ENCODE data around the gene MTURN.

MTURN gene

GRCh38 chr7:30115709-30116297 lies 19.0 kb upstream of the MTURN start:
- no peak overlapping the region for H3K4me3 ChIP-seq (ENCODE audit: low read depth, low read length)
- no peak for TF ChIP-seq CTCF (IDR thresholded peaks at IDR 0.05; ENCODE audit: borderline replicate concordance, insufficient read depth, low read depth, low read length)

- no peak for TF ChIP-seq CTCF (IDR thresholded peaks at IDR 0.05; ENCODE audit: borderline replicate concordance, insufficient read depth, low read depth, low read length)
- H3K4me3 ChIP-seq (ENCODE audit: low read depth, low read length): no peak overlapping the region
Observed at GRCh38 chr7:30116771-30117170, 18.0 kb upstream of the MTURN start.

GRCh38 chr7:30117896-30118295 lies 16.9 kb upstream of the MTURN start:
- TF ChIP-seq CTCF (IDR thresholded peaks at IDR 0.05; ENCODE audit: borderline replicate concordance, insufficient read depth, low read depth, low read length): no peak
- no peak overlapping the region for H3K4me3 ChIP-seq (ENCODE audit: low read depth, low read length)

GRCh38 chr7:30119890-30120577 lies 14.8 kb upstream of the MTURN start:
- TF ChIP-seq CTCF (IDR thresholded peaks at IDR 0.05; ENCODE audit: borderline replicate concordance, insufficient read depth, low read depth, low read length): no peak
- no peak overlapping the region for H3K4me3 ChIP-seq (ENCODE audit: low read depth, low read length)

GRCh38 chr7:30133736-30134610 lies 813 bp upstream of the MTURN start:
- peak overlapping the region; percentile 60 for H3K4me3 ChIP-seq (ENCODE audit: low read depth, low read length)
- no peak for TF ChIP-seq CTCF (IDR thresholded peaks at IDR 0.05; ENCODE audit: borderline replicate concordance, insufficient read depth, low read depth, low read length)

GRCh38 chr7:30135301-30136116 lies 723 bp downstream of the MTURN start:
- no peak for TF ChIP-seq CTCF (IDR thresholded peaks at IDR 0.05; ENCODE audit: borderline replicate concordance, insufficient read depth, low read depth, low read length)
- peak overlapping the region; percentile 60 for H3K4me3 ChIP-seq (ENCODE audit: low read depth, low read length)

Measured in GM12875 (cell line).